Activated naive CD4-positive, alpha-beta T cell treated with anti-CD3 and anti-CD28 coated beads for 36 hours (primary cell): ENCODE results near the gene TNS1. TPM values are rescaled to one million over a fixed set of nuclear protein-coding genes. Genes with fewer than 3 reads are reported as not detected.
A peak's percentile ranks its signal among the peaks of the same experiment; 100 is the strongest.

Experiments used
- CTCF ChIA-PET: fragments of 350-600 bp; sonication (Branson Sonifier 250); formaldehyde crosslinking; loops from one replicate; lab custom pipeline; 2021; ENCODE audit warnings: antibody characterized with exemption; lab: Charles Lee
- DNase-seq: peaks from one replicate; pipeline ENCODE4 v3.0.0-alpha.2; 2020
- H3K27ac Mint-ChIP-seq: one replicate; pipeline ENCODE4 v1.8.0; 2021; ENCODE audit warnings: mild to moderate bottlenecking, mixed read lengths
- H3K27me3 Mint-ChIP-seq: one replicate; pipeline ENCODE4 v1.8.0; 2021; ENCODE audit warnings: low read depth, mixed read lengths
- H3K36me3 Mint-ChIP-seq: one replicate; pipeline ENCODE4 v1.8.0; 2021; ENCODE audit warnings: low read depth, mixed read lengths
- H3K4me1 Mint-ChIP-seq: one replicate; pipeline ENCODE4 v1.8.0; 2021; ENCODE audit warnings: low read depth, mixed read lengths
- H3K4me3 Mint-ChIP-seq: one replicate; pipeline ENCODE4 v1.8.0; 2021; ENCODE audit warnings: mild to moderate bottlenecking, moderate library complexity, mixed read lengths
- H3K9me3 Mint-ChIP-seq: one replicate; pipeline ENCODE4 v1.8.0; 2021; ENCODE audit warnings: mixed read lengths
- intact Hi-C: fragments of 100-400 bp; cut with micrococcal nuclease; formaldehyde crosslinking; loops from one replicate; pipeline ENCODE4 v1.15.1; 2023
- total RNA-seq, 2 experiments: library from RNA; stranded (reverse); gene quantifications; one replicate each; pipeline ENCODE4 v1.2.3, GENCODE V29; 2021

Gene TNS1
- total RNA-seq, 2 experiments from 2014 or later = 0.40 to 0.74 TPM

GRCh38 chr2:217777906-217778305 lies 224.9 kb downstream of the TNS1 start:
- CTCF ChIA-PET = interaction anchor here (0.7 to 3.6 kb wide), 4 partner anchors 8 to 1578 kb away, joined by 3 to 22 read pairs (median 6); no protein-coding TSS in a partner anchor
- intact Hi-C loops = no loop called here
- Mint-ChIP-seq H3K36me3 (peaks cover 3% of the 10 kb centered on the region), H3K4me3 (no peak overlapping the region), H3K9me3 (peaks cover 3% of the 10 kb centered on the region), H3K27ac (no peak overlapping the region), H3K27me3 (peaks cover 2% of the 10 kb centered on the region), H3K4me1 (peaks cover 1% of the 10 kb centered on the region)
- DNase-seq = no peak

GRCh38 chr2:217776631-217777030 lies 226.2 kb downstream of the TNS1 start:
- no peak overlapping the region for H3K27ac Mint-ChIP-seq
- CTCF ChIA-PET = interaction anchor here (1.0 to 3.6 kb wide), 3 partner anchors 9 to 211 kb away, joined by 3 to 22 read pairs (median 8); no protein-coding TSS in a partner anchor
- H3K4me3 Mint-ChIP-seq = no peak overlapping the region
- H3K4me1 Mint-ChIP-seq = peaks cover 1% of the 10 kb centered on the region
- peaks cover 3% of the 10 kb centered on the region for H3K36me3 Mint-ChIP-seq
- no peak for DNase-seq
- no peaks in the 10 kb centered on the region for H3K9me3 Mint-ChIP-seq
- intact Hi-C loops = no loop called here
- peaks cover 2% of the 10 kb centered on the region for H3K27me3 Mint-ChIP-seq

GRCh38 chr2:217775920-217776503 lies 226.8 kb downstream of the TNS1 start:
- H3K4me1 Mint-ChIP-seq = peaks cover 1% of the 10 kb centered on the region
- no peak overlapping the region for H3K27ac Mint-ChIP-seq
- H3K9me3 Mint-ChIP-seq = no peaks in the 10 kb centered on the region
- H3K36me3 Mint-ChIP-seq = peaks cover 3% of the 10 kb centered on the region
- H3K4me3 Mint-ChIP-seq = no peak overlapping the region
- CTCF ChIA-PET = interaction anchor here (1.1 to 3.6 kb wide), 3 partner anchors 10 to 218 kb away, joined by 4 to 22 read pairs (median 8); no protein-coding TSS in a partner anchor
- no peaks in the 10 kb centered on the region for H3K27me3 Mint-ChIP-seq
- intact Hi-C loops = loop anchor here (2.0 kb wide), 1 partner anchor 17 kb away; no protein-coding TSS in a partner anchor
- DNase-seq = no peak

- CTCF ChIA-PET = interaction anchor here (1.2 to 3.6 kb wide), 3 partner anchors 12 to 109 kb away, joined by 3 to 22 read pairs (median 16); no protein-coding TSS in a partner anchor
- Mint-ChIP-seq H3K36me3 (peaks cover 3% of the 10 kb centered on the region), H3K9me3 (no peaks in the 10 kb centered on the region), H3K27me3 (no peaks in the 10 kb centered on the region), H3K4me3 (no peak overlapping the region), H3K4me1 (no peaks in the 10 kb centered on the region), H3K27ac (no peak overlapping the region)
- intact Hi-C loops = loop anchor here (2.0 kb wide), 1 partner anchor 15 kb away; no protein-coding TSS in a partner anchor
- DNase-seq = no peak
These were observed 228.6 kb downstream of the TNS1 start for GRCh38 chr2:217774232-217774631.

- Mint-ChIP-seq H3K9me3 (no peaks in the 10 kb centered on the region), H3K27ac (no peak overlapping the region), H3K27me3 (no peaks in the 10 kb centered on the region), H3K4me1 (no peaks in the 10 kb centered on the region), H3K4me3 (no peak overlapping the region), H3K36me3 (peaks cover 3% of the 10 kb centered on the region)
- intact Hi-C loops = no loop called here
- CTCF ChIA-PET = interaction anchor here (1.2 to 2.6 kb wide), 2 partner anchors 12 to 108 kb away, joined by 3 to 16 read pairs; no protein-coding TSS in a partner anchor
- no peak for DNase-seq
These were observed 229.3 kb downstream of the TNS1 start for GRCh38 chr2:217773539-217773938.

GRCh38 chr2:217766356-217766755 lies 236.4 kb downstream of the TNS1 start:
- no peaks in the 10 kb centered on the region for H3K4me1 Mint-ChIP-seq
- no peak overlapping the region for H3K27ac Mint-ChIP-seq
- peaks cover 7% of the 10 kb centered on the region for H3K36me3 Mint-ChIP-seq
- intact Hi-C loops = no loop called here
- no peak for DNase-seq
- CTCF ChIA-PET = no interaction called here
- H3K27me3 Mint-ChIP-seq = peaks cover 4% of the 10 kb centered on the region
- no peak overlapping the region for H3K4me3 Mint-ChIP-seq
- peaks cover 14% of the 10 kb centered on the region for H3K9me3 Mint-ChIP-seq

GRCh38 chr2:217761645-217762277 lies 241.0 kb downstream of the TNS1 start:
- CTCF ChIA-PET = no interaction called here
- Mint-ChIP-seq H3K27ac (no peak overlapping the region), H3K9me3 (peaks cover 14% of the 10 kb centered on the region), H3K4me3 (no peak overlapping the region), H3K27me3 (peaks cover 6% of the 10 kb centered on the region), H3K4me1 (peaks cover 6% of the 10 kb centered on the region), H3K36me3 (peaks cover 7% of the 10 kb centered on the region)
- DNase-seq = no peak
- intact Hi-C loops = no loop called here

- Mint-ChIP-seq H3K4me3 (no peak overlapping the region), H3K9me3 (peaks cover 14% of the 10 kb centered on the region), H3K36me3 (peaks cover 7% of the 10 kb centered on the region), H3K27ac (no peak overlapping the region), H3K27me3 (peaks cover 2% of the 10 kb centered on the region), H3K4me1 (peaks cover 21% of the 10 kb centered on the region)
- intact Hi-C loops = loop anchor here (2.0 to 10.0 kb wide), 4 partner anchors 15 to 1063 kb away; partner anchors contain the start of gene IGFBP5
- CTCF ChIA-PET = interaction anchor here (0.7 kb wide), 2 partner anchors 19 to 945 kb away, joined by 3 to 4 read pairs; no protein-coding TSS in a partner anchor
- no peak for DNase-seq
These were observed 242.8 kb downstream of the TNS1 start for GRCh38 chr2:217759991-217760390.

- DNase-seq = no peak
- peaks cover 2% of the 10 kb centered on the region for H3K27me3 Mint-ChIP-seq
- CTCF ChIA-PET = interaction anchor here (0.9 to 2.1 kb wide), 5 partner anchors 13 to 1070 kb away, joined by 3 to 8 read pairs (median 5); no protein-coding TSS in a partner anchor
- no peaks in the 10 kb centered on the region for H3K36me3 Mint-ChIP-seq
- intact Hi-C loops = loop anchor here (1.0 to 10.0 kb wide), 4 partner anchors 44 to 1060 kb away; partner anchors contain the start of gene IGFBP5
- no peak overlapping the region for H3K27ac Mint-ChIP-seq
- H3K9me3 Mint-ChIP-seq = peaks cover 5% of the 10 kb centered on the region
- no peak overlapping the region for H3K4me3 Mint-ChIP-seq
- H3K4me1 Mint-ChIP-seq = peaks cover 23% of the 10 kb centered on the region
These were observed 245.7 kb downstream of the TNS1 start for GRCh38 chr2:217757108-217757463.

- Mint-ChIP-seq H3K4me1 (peaks cover 23% of the 10 kb centered on the region), H3K9me3 (peaks cover 2% of the 10 kb centered on the region), H3K36me3 (no peaks in the 10 kb centered on the region), H3K27ac (peak overlapping the region; percentile 19), H3K4me3 (peak overlapping the region; percentile 54), H3K27me3 (peaks cover 2% of the 10 kb centered on the region)
- peak; percentile 79 for DNase-seq
- intact Hi-C loops = loop anchor here (1.0 to 10.0 kb wide), 5 partner anchors 43 to 1059 kb away; partner anchors contain the start of gene IGFBP5
- CTCF ChIA-PET = interaction anchor here (0.6 to 2.1 kb wide), 12 partner anchors 14 to 1176 kb away, joined by 3 to 8 read pairs (median 4); partner anchors contain the start of gene IGFBP5
These were observed 246.3 kb downstream of the TNS1 start for GRCh38 chr2:217756375-217757107.

- DNase-seq = no peak
- H3K27me3 Mint-ChIP-seq = peaks cover 2% of the 10 kb centered on the region
- no peaks in the 10 kb centered on the region for H3K9me3 Mint-ChIP-seq
- H3K4me1 Mint-ChIP-seq = peaks cover 23% of the 10 kb centered on the region
- H3K27ac Mint-ChIP-seq = no peak overlapping the region
- no peak overlapping the region for H3K4me3 Mint-ChIP-seq
- intact Hi-C loops = loop anchor here (5.0 to 10.0 kb wide), 3 partner anchors 243 to 1058 kb away; partner anchors contain the start of gene IGFBP5
- CTCF ChIA-PET = interaction anchor here (0.6 to 1.5 kb wide), 5 partner anchors 15 to 844 kb away, joined by 3 to 5 read pairs (median 4); no protein-coding TSS in a partner anchor
- H3K36me3 Mint-ChIP-seq = no peaks in the 10 kb centered on the region
These were observed 247.6 kb downstream of the TNS1 start for GRCh38 chr2:217755027-217755745.
